ENCODE measurements around the gene ZBTB44.

Gene ZBTB44

GRCh38 chr11:130219148-130219547 lies 95.6 kb downstream of the ZBTB44 start:
- Histone ChIP-seq H3K9me3 (ENCODE audit: insufficient read depth, low read length, severe bottlenecking) (no peaks in the 10 kb centered on the region), H3K36me3 (ENCODE audit: insufficient read depth, low read length) (no peaks in the 10 kb centered on the region), H3K9ac (ENCODE audit: low read depth, low read length) (no peak overlapping the region), H3K4me2 (ENCODE audit: insufficient read depth, low read length) (no peak overlapping the region), H2AFZ (ENCODE audit: low read depth, low read length) (no peak overlapping the region), H3K4me3 (ENCODE audit: low read depth in 1 of 2, low read length in 2 of 2) (no peak overlapping the region), H3K79me2 (ENCODE audit: insufficient read depth, low read length) (no peaks in the 10 kb centered on the region), H3K27me3 (ENCODE audit: insufficient read depth, low read length, poor library complexity) (no peaks in the 10 kb centered on the region), H4K20me1 (ENCODE audit: insufficient read depth, low read length) (no peaks in the 10 kb centered on the region), H3K4me1 (ENCODE audit: insufficient read depth, low read length) (no peaks in the 10 kb centered on the region), H3K27ac (ENCODE audit: low read length) (no peak overlapping the region)
- DNase-seq = no peak
- TF ChIP-seq CTCF (IDR thresholded peaks at IDR 0.05; ENCODE audit: borderline replicate concordance, extremely low read depth, low read length, poor library complexity, severe bottlenecking) = no peak
- no peak for TF ChIP-seq EZH2 (IDR thresholded peaks at IDR 0.05; ENCODE audit: borderline replicate concordance, low read depth, low read length, severe bottlenecking)
- no peak for ATAC-seq (ENCODE audit: insufficient read depth, low read depth)

- Histone ChIP-seq H3K27me3 (ENCODE audit: insufficient read depth, low read length, poor library complexity) (no peaks in the 10 kb centered on the region), H4K20me1 (ENCODE audit: insufficient read depth, low read length) (no peaks in the 10 kb centered on the region), H3K79me2 (ENCODE audit: insufficient read depth, low read length) (no peaks in the 10 kb centered on the region), H3K9me3 (ENCODE audit: insufficient read depth, low read length, severe bottlenecking) (no peaks in the 10 kb centered on the region), H3K4me1 (ENCODE audit: insufficient read depth, low read length) (no peaks in the 10 kb centered on the region), H3K4me2 (ENCODE audit: insufficient read depth, low read length) (no peak overlapping the region), H2AFZ (ENCODE audit: low read depth, low read length) (no peak overlapping the region), H3K9ac (ENCODE audit: low read depth, low read length) (no peak overlapping the region), H3K4me3 (ENCODE audit: low read depth in 1 of 2, low read length in 2 of 2) (no peak overlapping the region), H3K27ac (ENCODE audit: low read length) (no peak overlapping the region), H3K36me3 (ENCODE audit: insufficient read depth, low read length) (no peaks in the 10 kb centered on the region)
- TF ChIP-seq CTCF (IDR thresholded peaks at IDR 0.05; ENCODE audit: borderline replicate concordance, extremely low read depth, low read length, poor library complexity, severe bottlenecking) = no peak
- ATAC-seq (ENCODE audit: insufficient read depth, low read depth) (no peak), DNase-seq (no peak)
Observed at GRCh38 chr11:130218501-130219070, 96.1 kb downstream of the ZBTB44 start.

- no peak overlapping the region for H3K27ac ChIP-seq (ENCODE audit: low read length)
- DNase-seq = no peak
- H3K36me3 ChIP-seq (ENCODE audit: insufficient read depth, low read length) = no peaks in the 10 kb centered on the region
- H3K9ac ChIP-seq (ENCODE audit: low read depth, low read length) = no peak overlapping the region
- no peaks in the 10 kb centered on the region for H3K79me2 ChIP-seq (ENCODE audit: insufficient read depth, low read length)
- H3K4me2 ChIP-seq (ENCODE audit: insufficient read depth, low read length) = no peak overlapping the region
- H3K4me1 ChIP-seq (ENCODE audit: insufficient read depth, low read length) = peaks cover 5% of the 10 kb centered on the region
- no peak for ATAC-seq (ENCODE audit: insufficient read depth, low read depth)
- peaks cover 5% of the 10 kb centered on the region; the same call in 1 of the 2 replicates for H4K20me1 ChIP-seq (ENCODE audit: insufficient read depth, low read length)
- no peaks in the 10 kb centered on the region for H3K9me3 ChIP-seq (ENCODE audit: insufficient read depth, low read length, severe bottlenecking)
- TF ChIP-seq EZH2 (IDR thresholded peaks at IDR 0.05; ENCODE audit: borderline replicate concordance, low read depth, low read length, severe bottlenecking) = no peak
- no peak for TF ChIP-seq CTCF (IDR thresholded peaks at IDR 0.05; ENCODE audit: borderline replicate concordance, extremely low read depth, low read length, poor library complexity, severe bottlenecking)
- no peak overlapping the region for H3K4me3 ChIP-seq (ENCODE audit: low read depth in 1 of 2, low read length in 2 of 2)
- H2AFZ ChIP-seq (ENCODE audit: low read depth, low read length) = no peak overlapping the region
- no peaks in the 10 kb centered on the region for H3K27me3 ChIP-seq (ENCODE audit: insufficient read depth, low read length, poor library complexity)
Observed at GRCh38 chr11:130217133-130218031, 97.3 kb downstream of the ZBTB44 start.

All from DND-41 (cell line).